GM21529 (cell line): ENCODE data around the gene MAGI3.

Source experiments
- ATAC-seq: cut with Tn5 transposase; IDR thresholded peaks from one replicate; pipeline ENCODE4 v1.9.1; 2021; ENCODE audit not compliant: unreplicated experiment

Gene MAGI3

DNA sequence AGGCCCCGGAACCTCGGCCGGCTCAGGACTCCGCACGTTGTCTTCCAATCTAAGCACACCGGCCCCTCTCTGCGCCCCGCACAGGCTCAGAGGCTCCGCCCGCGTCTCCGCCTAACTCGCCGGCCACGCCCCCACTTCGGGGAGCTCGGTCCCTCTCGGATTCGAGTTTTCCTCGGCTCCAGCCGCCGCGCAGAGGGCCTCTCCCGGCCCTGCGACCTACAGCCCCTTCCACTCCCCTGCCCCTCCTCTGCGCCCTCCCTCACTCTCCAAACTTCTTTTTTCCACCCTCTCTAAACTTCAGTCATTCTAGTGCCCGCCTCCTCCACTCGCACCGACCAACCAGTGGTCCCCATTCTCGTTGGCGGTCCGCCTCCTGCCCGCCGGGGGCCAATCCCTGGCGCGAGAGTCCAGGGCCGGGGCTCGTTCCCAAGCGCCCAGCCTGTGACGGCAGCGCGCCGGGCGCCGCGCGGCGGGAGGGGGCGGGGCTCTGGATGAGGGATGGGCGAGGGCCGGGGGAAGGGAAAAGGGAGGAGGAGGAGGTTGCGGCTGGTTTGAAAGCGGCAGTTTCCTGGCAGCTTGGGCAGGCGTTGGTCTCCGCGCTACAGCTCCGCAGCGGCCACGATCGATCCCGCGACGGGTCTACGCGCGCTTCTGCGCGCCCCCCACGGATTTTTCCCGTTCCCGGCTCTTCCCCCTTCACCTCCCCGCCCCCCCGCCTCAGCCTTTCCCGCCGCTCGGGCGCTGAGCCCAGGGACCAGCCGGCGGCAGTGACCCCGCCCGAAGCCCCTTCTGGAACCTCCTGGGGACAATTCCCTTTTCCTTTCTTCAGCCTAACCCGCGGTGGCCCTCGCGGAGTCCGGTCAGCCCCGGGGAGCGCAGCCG lies at the start of gene MAGI3:
MAGI3 (plus strand) TSS at position 563 of the 882 bp plus-strand sequence. CDS start 519 bp downstream, outside the sequence.
- ATAC-seq = peak; percentile 99

DNA sequence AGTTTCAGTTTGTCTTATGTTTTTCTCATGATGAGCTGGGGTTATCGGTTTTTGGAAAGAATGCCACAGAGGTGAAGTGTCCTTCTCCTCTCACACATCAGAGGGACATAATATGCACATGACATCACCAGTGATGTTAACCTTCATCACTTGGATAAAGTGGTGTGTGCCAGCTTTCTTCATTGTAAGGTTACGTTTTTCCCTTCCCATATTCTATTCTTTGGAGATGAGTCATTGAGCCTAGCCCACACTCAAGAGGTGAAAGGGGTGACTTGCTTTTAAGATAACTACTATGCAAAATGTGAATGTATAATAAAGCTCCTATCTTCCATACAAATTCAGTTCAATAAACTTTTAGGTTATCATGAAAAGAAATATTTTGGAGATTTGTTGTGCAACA lies 36.7 kb upstream of the MAGI3 start:
- ATAC-seq = no peak

DNA sequence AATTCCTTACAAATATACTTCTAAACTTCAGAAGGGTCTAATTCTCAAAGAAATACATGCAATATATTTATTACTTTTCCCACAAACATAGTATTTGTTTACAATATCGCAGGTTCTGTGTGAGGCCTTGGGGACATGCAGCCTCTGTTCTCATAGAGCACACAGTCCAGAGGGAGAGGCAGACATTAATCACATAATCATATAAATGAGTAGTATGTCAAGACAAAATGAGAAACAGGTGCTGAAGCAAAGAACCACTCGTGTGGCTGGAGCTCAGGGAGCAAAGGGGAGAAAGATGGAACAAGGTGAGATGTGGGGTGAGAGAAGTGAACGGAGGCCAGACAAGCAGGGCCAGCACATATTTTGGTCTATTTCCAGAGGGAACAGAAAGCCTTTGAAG lies 26.4 kb upstream of the MAGI3 start:
- no peak for ATAC-seq

DNA sequence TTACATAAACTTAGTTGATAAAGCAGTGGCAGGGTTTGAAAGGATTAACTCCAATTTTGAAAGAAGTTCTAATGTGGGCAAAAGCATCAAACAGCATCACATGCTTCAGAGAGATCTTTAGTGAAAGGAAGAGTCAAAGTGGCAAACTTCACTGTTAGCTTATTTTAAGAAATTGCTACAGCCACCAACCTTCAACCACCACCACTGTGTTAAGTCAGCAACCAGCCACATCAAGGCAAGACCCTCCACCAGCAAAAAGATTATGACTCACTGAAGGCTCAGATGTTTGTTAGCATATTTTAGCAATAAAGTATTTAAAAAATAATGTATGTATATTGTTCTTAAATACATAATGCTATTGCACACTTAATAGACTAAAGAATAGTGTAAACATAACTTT lies 21.3 kb upstream of the MAGI3 start:
- ATAC-seq = no peak

DNA sequence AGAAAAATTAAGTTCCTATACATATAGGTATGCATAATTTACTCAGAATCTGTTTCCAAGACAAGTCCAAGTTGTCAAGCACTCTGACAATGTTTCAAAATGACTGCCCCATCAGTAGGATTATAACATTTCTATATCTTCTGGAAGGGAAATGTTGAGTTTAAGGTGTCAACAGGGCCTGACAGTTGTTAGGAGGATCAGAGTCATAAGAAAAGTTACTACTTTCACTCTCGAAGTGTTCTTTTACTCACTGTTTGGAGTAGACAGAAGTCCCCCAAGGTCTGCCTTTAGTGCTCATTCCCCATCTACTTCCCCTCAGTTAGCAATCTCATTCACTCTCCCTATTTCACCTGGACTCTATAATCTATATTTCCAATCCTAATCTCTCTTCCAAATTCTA lies 20.6 kb upstream of the MAGI3 start:
- no peak for ATAC-seq

DNA sequence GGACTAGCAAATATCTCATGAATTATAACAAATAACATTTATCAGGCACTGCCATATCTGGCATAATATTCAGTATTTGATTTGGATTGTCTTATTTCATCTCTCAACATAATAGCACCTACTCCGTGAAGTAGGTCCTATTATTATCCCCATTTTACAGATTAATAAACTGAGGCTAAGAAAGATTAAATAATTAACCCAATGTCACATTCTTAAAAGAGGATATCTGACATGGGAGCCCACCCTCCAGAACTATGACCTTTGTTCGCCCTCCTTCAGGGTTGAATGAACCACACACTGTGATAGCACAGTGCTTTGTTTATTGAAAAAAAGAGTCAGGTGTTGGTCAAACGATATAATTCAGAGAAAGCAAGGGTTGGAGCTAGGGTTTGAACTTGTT lies 19.4 kb upstream of the MAGI3 start:
- no peak for ATAC-seq

DNA sequence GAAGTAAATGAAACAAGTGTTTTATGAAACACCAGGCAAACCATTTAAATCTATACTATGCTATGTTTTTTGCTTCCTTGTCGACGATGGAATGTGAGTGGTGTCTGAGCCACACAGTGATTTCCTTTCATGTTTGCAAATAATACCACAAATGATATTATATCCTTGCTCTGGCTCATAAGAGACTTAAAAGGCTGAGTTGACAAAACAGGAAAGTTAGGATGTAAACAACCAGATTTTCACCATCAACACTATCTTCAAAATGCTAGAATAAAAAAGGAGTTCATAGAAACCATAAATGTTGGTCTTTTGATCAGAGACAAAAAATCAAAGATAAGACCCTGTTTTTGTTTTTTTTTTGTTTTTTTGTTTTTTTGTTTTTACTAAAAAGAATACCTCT lies 17.8 kb upstream of the MAGI3 start:
- no peak for ATAC-seq

DNA sequence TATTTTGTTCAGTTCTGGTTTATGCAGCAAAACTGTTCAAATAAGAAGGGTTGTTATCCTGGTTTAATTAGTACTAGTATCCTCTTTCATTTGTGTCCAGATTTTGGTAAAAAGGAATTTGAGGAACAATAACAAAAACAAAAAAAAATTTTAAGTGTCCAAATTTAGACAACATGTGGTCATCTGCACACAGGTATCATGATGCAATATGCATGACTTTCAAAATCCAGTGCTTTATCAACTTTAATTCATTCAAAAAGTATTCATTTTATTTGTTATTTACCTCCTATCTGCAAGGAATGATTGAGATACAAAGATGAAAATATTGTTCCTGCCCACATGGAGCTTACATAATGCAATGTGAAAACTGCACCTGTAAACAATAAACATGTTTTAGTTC lies 16.7 kb upstream of the MAGI3 start:
- ATAC-seq = no peak

DNA sequence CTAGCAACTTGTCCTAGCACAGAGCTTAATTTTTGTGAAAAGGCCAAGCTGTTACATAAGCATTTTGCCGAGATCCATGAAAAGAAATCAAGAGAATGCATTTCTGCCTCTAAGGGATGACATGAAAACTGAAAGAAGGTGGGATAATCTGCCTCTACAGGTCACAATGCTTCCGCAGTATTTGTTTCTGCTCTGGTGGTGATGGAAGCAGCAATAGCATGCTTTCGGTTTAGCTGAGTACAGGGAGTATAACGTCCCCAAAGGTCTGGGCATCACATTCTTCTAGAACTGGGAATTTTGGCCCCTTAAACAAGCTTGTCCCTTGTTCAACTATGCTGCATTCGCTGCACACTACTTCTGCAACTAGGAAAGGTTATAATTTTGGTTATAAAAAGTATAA lies 14.4 kb upstream of the MAGI3 start:
- ATAC-seq = no peak

DNA sequence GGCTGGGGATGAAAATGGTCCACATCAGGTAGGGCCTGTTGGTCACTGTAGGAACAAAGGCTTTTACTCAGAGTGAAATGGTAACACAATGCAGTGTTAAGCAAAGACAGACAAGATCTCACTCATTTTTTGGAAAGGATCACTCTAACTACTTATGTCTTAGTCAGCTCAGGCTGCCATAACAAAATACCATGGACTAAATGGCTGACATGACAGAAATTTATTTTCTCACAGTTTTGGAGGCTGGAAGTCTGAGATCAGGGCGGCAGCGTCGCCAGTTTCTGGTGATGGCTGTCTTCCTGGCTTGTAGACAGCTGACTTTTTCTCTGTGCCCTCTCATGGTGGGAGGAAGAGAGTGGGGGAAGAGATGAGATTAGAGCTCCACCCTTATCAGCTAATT lies 10.2 kb upstream of the MAGI3 start:
- ATAC-seq = no peak

DNA sequence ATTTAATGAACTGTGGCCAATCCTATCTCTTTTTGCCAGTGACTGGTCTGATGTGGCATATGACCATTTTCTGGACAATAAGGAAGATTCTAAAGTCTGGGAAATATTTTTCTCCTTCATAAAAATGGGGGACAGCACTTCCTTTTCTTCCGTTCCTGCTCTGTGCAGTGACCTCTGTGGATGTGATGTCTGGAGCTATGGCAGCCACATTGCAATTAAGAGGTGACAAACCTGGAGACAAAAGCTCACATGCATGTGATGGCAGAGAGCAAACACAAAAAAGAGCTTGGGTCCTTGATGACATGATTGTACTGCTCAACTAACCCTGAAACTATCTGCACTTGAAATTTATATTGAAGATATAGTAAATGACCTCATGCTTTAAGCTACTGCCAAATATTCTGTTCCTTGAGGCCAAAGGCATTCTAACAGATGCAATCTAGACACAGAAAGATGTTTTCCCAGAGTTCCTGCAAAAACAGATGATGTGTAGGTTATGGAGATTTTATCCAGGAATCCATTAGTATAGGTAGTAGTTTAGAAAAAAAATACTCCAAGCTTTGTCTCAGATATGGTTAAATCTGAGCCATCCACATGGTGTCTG lies 2.2 kb upstream of the MAGI3 start:
- ATAC-seq = no peak

DNA sequence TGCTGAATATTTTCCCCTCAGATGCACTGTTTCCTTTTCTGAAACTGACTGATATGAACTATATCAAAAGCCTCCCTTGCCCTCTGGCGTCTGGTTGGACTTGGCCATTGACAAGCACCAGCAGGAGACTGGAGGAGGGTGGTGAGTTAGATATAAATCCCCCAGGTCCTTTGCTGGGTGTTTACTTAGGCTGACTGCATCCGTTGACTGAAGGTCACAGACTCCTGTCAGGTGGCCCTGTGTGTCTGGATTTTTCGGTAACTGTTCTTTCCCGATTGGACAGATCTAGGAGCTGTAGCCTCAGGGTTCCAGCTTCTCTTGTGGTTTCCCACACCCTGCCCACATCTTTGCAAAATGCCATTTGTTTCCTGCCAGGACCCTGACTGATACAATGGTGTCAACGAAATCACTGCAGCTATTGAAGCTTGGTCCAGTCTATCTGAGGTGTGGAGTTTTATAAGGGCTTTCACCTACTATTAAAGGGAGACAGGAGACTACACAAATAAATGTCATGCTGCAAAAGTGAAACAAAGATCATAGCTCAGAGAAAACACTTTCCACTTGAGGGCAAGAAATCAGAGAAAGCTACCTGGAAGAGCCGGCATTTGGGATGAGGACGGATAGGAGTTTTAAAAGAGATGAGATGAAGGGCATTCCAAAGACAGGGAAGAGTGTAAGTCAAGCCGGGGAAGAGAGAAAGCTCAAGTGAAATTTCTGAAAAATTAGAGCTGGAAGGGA lies 1.5 kb upstream of the MAGI3 start:
- ATAC-seq = no peak

DNA sequence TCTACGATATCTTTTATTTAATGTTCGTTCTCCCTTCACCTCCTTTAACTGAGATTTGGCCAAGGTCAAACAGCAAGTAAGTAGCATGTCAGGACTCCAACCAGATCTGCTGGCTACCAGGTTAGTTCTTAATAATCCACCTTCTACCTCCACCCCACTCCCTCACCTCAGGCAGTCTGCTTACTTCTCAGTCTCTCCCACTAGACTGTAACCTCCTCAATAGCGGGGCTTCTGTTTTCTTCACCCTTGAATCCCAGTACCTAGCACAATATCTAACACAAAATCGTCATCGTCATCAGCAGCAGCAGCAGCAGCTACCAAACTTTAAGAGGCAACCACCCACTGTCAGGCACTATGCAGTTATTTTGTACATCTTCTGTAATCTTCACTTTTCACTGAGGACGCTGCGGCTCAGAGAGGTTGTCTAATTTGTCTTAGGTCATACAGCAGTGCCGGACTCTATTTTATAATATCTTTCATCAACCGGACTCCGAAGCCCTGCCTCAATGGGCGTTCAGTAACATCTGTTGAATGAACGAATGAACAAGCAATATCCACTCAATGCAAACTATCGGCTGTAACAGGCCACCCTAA lies 859 bp upstream of the MAGI3 start:
- ATAC-seq = no peak

DNA sequence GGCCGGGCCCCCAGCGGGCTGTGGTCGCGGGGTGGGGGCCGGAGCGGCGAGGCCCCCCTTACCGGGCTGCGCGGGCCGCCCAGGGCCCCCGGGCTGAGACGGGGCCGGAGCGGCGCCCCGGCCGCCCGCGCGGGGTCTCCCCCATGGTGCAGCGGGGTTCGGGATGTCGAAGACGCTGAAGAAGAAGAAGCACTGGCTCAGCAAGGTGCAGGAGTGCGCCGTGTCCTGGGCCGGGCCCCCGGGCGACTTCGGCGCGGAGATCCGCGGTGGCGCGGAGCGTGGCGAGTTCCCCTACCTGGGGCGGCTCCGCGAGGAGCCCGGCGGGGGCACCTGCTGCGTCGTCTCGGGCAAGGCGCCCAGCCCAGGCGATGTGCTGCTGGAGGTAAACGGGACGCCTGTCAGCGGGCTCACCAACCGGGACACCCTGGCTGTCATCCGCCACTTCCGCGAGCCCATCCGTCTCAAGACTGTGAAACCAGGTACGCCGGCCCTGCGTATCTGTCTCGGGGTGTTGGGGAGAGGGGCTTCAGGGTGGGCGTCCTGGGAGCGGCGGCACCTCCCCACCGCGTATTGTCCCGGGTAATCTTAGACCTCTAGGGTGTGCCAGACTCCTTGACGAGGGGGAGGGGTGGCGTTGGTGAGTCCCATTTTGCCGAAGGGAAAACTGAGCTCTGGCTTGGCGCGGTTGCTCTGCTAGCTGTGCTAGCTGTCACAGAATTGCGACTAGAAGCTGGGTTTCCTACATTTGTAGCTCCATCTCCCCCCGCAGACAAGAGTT lies 745 bp downstream of the MAGI3 start:
- ATAC-seq = no peak

DNA sequence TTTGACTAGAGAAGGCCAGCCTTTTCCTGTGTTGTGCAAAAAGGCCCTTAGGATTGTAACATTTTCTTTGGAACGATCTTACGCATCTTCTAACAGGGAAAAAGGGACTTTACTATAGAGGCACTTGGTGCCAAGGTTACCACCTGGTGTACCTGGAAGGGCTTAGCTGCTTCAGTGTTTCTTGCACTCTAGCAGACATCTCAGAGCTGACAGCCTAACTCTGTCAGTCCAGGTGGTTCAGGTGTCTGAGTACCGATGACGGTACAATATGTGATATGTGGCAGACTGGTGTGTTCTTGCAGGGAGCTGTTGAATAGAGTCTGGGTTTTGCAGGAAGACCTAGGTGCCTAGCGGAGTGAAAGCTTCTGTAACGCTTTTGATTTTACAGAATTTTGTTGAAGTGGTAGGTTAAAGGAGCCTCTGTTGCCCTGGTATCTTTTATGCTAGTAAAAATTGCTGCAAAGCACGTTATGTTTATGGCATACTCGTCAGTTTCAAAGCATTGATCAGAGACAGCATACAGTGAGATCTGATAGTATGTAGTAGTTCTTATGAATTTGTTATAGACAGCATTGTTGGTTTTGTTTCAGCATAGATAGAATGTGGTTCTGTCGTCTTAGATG lies 1.4 kb downstream of the MAGI3 start:
- no peak for ATAC-seq

DNA sequence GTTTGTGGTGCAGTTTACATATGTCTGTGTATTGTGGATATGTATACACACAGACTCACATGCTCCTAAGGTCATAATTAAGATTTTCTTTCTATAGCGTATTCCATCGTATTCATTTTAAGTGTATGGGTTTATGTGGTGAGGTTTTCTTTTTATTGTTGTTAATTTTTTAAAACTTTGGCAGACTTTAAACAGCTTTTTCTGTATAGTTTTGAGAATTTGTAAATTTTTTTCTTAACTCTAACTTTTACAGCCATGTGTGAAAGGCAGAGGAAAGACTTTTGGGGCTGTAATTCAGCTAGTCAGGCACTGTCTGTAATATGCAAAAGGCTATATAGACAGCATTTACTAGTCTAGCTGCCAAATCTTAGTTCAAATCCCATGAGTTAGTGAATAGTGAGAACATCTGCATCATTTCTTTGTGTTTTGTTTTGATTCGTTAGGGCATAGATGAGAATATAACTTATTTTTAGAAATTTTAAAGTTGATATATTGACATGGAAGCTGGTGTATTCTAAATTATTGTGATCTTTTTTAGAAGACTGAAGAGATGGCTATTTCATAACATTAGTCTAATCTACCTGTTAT lies 2.3 kb downstream of the MAGI3 start:
- no peak for ATAC-seq

DNA sequence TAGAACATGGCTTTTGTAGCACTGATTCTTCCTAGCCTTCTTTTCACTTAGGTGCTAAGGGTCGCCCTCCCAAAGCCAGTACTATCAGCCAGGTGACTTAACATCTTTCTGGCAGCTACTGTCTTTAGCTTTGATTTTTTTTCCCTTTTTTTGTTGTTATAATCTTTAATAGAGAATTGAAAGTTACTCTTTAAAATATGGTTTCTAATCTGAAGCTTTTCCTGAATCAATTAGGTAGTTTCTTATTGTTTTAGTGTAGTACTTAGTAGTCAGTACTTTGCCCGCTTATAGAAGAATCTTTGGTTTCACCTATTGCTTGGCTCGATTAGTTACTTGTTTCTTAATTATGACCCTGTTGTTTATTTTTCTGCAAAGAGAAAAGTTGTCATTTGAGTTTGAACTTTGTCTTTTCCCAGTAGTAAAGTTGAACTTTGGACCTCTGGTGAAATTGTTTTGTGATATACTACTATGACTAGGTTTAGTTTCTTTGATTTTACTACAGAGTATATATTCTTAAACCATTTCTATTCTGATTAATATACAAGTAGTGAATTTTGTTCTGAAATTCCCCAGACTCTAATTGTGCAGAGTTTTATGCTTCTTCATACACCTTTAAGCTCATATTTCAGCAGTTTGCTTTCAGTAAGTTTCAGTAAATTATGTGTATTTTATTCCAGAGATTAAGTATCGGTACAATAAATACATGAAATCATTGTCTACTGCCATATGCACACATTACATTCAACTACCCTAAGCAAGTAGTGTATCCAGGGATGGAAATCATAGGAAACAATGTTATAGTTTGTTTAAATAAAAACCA lies 3.9 kb downstream of the MAGI3 start:
- no peak for ATAC-seq

DNA sequence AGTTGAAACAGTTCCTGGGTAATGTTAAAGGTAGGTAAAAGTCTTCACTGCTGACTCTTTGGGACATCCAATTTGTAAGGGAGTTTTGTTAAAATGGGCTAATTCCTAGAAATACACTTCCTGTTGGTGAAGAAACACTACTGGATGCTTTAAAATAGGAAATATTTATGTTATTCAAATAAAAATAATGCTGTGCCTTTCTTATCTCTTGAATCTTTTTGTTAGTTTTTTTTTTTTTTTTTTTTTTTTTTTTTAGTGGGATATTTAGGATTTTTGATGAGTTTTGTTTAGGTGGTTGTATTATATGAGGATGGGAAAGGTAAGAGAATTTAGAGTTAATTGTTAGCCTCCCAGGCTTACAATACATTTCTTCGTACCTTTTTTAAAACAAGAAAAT lies 4.5 kb downstream of the MAGI3 start:
- no peak for ATAC-seq

DNA sequence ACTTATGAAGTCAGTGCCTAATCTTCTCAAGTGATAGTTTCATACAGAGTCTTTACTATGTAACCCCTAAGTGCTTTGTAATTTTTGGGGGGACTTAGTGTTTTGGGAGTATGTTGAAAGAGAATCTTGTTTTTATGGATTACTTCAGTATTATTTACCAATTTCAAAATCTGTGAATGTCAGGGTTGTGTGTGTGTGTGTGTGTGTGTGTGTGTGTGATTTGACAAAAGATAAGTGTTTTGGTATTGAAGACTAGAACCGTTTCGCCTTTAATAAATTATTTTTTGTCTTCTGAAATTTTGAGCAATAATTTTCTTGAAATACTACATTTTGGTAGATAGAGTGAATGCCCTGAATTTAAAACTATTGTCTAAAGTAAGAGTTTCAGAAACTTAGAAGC lies 5.8 kb downstream of the MAGI3 start:
- no peak for ATAC-seq
